Thyroid gland (tissue), 4 donors: ENCODE measurements around the gene GPR158.

Source experiments
- POLR2A ChIP-seq, 2 donors: fragments of 450-650 bp; IDR thresholded peaks; one replicate each; pipeline ENCODE4 v1.6.1; 2017; ENCODE audit warnings: antibody characterized with exemption in 2 of 2, mild to moderate bottlenecking in 2 of 2, moderate library complexity in 1 of 2
- TF ChIP-seq, protein P1 (sequence below), 6 experiments: fragments of 200-600 bp in 3 of 6; fragments of 450-650 bp in 3 of 6; sonication (generic) in 3 of 6; IDR thresholded peaks; one replicate each; pipeline ENCODE4 v1.5.1; 2016 to 2019; ENCODE audit warnings: antibody characterized with exemption in 6 of 6, mild to moderate bottlenecking in 2 of 6, inconsistent platforms in 1 of 6, moderate library complexity in 1 of 6

DNA sequence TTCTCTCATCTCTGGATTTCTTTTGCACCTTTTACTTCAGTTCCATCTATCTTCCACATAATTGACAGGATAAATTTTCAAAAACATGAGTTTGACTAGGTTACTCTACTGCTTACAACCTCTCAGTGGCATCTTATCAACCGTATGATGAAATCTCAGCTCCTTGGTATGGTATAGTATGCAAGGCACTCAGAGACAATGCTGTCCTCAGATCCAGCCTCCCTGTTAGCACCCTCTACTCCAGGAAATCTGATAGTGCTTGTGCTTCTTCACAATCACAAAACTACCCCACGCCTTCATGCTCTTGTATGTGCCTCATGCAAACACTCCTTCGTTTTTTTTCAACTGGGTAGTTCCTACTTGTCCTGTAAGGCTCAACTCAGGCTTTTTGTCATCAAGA is 330.7 kb downstream of the GPR158 start:
- no peak for TF ChIP-seq POLR2A (IDR thresholded peaks at IDR 0.05)
- TF ChIP-seq, protein P1, sequence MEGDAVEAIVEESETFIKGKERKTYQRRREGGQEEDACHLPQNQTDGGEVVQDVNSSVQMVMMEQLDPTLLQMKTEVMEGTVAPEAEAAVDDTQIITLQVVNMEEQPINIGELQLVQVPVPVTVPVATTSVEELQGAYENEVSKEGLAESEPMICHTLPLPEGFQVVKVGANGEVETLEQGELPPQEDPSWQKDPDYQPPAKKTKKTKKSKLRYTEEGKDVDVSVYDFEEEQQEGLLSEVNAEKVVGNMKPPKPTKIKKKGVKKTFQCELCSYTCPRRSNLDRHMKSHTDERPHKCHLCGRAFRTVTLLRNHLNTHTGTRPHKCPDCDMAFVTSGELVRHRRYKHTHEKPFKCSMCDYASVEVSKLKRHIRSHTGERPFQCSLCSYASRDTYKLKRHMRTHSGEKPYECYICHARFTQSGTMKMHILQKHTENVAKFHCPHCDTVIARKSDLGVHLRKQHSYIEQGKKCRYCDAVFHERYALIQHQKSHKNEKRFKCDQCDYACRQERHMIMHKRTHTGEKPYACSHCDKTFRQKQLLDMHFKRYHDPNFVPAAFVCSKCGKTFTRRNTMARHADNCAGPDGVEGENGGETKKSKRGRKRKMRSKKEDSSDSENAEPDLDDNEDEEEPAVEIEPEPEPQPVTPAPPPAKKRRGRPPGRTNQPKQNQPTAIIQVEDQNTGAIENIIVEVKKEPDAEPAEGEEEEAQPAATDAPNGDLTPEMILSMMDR (IDR thresholded peaks at IDR 0.05): no peak
